ENCODE data around the gene PPP1R14C.
A peak's percentile ranks its signal among the peaks of the same experiment; 100 is the strongest.

PPP1R14C gene

GRCh38 chr6:150252714-150253444 lies 110.0 kb downstream of the PPP1R14C start:
- DNase-seq: no peak

- DNase-seq: no peak
Measured at GRCh38 chr6:150253489-150253888, 110.6 kb downstream of the PPP1R14C start.

GRCh38 chr6:150254770-150255169 lies 111.9 kb downstream of the PPP1R14C start:
- DNase-seq: no peak

- no peak for DNase-seq
Measured at GRCh38 chr6:150255840-150256239, 113.0 kb downstream of the PPP1R14C start.

DNA sequence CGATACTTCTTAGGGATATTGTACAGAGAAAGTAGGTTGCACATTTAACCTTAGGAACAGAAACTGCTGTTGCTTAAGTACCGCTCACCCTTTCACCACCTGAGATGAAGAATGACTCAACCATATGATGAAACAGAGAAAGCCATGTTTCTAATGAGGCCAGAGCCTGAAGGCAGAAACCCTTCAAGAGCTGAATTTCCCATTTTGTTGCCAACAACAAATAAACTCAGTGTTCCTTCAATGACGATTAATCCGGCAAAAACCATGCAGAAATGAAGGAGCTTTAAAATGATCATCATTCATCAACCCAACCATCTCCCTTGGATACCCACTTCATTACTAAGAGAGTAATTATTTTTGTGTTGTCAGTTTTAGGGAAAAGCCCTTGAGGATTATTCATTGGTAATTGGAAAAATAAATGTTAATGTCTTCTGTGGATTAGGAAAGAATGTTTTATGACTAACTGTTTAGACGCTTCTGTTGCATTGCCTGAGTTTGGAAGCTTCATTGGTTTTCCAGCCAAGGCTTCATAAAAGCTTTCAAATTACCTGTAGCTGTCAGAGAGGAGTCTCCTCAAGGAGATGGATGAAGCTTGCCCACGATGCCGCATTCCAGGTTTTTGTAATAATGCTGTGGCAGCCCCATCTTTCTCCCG lies 113.9 kb downstream of the PPP1R14C start:
- DNase-seq: no peak

DNA sequence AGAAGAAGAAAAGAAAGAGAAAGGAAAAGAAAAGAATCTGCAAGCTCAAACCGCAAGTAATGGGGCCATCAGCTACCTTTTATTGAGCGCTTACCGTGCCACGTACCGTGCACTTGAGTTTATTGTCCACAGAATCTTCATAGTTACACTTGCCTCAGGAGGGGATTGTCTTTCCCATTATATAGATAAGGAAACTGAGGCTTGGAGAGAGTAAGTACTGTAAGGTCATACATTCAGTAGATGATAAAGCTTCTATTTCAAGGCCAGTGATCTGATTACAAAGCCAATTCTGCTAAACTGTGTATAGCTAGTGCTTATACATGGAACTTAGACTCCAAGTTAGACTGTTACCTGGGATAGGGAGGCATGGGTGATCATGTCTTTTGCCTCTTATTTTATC lies 115.5 kb downstream of the PPP1R14C start:
- DNase-seq: no peak

GRCh38 chr6:150260931-150261330 lies 118.1 kb downstream of the PPP1R14C start:
- no peak for DNase-seq

DNA sequence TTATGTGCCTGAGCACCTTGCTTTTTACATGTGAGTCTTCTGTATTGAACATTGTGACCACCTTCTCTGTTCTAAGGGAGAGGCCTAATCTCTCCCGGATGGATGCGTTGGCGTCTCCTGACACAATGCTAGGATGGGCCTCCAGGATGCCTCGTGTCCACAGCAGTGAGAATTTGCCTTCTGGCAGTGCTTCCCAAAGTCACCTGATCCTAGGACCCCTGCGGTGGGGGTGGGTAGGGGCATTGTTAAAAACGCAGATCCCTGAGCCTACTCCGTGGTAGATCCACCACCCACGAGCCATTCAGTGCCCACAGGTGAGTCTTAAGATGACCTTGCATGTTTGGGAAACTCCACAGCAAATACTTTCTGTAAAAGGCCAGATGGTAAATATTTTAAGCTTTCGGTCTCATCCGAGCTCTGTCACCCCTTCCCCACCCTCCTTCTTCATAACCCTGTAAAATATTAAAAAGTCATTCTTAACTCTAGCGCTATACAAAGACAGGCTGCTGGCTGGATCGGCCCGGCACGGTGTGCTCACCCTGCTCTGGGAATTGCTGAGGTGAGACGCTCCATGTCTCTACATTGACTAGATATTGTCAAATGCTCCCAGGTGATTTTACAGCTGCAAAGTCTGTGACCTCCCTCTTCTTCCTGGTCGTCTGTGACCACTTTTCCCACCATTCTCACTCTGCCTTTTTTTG lies 119.3 kb downstream of the PPP1R14C start:
- DNase-seq: no peak

GRCh38 chr6:150263765-150264404 lies 121.0 kb downstream of the PPP1R14C start:
- no peak for DNase-seq

- no peak for DNase-seq
Measured at GRCh38 chr6:150266309-150266708, 123.5 kb downstream of the PPP1R14C start.

DNA sequence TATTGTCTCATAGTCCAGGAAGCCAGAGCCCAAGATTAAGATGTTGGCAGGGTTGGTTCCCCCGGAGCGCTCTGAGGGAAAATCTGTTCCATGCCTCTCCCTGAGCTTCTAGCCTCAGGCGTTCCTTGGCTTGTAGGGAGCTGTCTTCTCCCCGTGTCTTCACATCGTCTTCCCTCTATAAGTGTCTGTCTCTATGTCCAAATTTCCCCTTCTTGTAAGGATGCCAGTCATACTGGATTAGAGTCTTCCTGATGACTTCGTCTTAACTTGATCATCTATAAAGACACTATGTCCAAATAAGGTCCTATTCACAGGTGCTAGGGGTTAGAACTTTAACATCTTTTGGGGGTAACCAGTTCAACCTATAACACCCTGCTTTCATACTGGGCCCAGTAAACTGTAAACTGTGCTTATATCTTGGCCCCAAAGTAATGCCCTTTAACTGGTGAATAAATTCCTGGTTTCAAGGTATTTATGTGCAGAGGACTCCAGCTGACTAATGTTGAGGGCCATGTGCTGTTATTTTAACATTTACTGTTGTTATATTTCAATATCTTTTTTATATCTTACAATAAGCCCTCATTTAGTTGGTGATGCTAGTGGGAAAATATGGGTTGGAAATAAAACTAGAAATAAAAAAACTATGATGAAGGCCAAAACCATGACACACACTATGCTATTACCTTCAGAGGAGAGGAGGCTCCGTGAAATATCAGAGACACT lies 124.3 kb downstream of the PPP1R14C start:
- no peak for DNase-seq

DNA sequence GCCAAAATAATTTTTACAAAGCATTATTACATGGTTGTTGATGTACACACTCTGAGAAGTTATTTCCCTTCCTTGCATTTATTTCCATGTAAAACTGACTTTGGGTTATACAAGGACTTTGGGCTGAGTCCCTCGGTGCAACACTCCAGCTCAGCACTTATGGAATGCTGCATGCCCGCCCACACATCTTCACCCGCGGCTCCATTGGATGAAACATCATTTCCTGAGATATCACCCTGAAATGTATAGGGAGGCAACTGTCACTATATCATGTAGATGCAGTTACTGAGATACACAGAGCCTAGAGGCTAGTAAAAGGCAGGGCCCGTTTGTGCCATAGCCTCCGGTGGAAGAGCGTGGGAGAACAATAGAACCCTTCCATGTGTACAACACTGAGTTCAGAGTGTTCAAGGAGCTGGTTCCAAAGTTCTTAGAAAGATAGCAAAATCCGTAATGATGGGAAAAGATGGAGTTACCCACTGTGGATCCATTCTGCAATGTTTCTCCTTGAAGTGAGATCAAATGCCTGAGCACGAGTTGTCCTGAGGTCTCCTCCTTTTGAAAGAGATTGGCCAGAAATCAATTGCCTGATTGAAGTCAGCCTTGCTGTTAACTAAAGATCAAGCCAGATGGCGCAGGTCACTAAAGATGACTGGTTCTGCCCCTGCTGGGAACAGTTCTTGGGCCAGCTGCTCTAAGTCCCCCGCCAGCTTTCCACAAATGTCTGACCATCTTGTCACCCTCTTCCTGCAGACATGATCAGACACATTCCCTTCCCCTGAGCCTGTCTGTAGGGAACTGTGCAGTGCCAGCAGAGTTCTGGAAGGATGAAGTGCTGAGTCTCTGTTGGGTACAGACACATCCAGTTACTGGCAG lies 125.1 kb downstream of the PPP1R14C start:
- DNase-seq: no peak

DNA sequence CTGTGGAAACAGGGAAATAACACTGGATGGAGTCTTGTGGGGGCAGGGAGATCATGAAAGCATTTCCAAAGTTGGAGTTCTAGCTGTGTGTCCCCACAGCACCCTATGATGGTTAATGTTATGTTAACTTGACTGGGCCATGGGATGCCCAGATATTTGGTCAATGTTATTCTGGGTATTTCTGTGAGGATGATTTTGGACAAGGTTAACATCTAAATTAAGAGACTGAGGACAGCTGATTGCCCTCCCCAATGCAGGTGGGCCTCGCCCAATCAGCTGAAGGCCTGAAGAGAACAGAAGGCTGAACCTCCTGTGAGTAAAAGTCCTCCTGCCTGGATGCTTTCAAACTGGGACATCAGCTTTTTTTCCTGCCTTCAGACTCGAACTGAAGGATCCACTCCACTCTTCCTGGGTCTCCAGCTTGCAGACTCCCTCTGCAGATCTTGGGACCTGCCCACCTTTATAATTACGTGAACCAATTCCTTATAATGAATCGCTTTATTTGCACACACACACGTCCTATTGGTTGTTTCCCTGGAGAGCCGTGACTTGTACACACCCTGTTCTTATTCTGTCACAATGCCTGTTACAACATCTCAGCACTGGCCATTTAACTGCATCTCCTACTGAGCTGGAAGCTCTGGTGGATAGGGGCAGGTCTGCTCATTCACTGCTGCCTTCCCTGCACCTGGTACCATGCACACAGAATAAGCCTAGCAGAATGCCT lies 126.4 kb downstream of the PPP1R14C start:
- no peak for DNase-seq

DNA sequence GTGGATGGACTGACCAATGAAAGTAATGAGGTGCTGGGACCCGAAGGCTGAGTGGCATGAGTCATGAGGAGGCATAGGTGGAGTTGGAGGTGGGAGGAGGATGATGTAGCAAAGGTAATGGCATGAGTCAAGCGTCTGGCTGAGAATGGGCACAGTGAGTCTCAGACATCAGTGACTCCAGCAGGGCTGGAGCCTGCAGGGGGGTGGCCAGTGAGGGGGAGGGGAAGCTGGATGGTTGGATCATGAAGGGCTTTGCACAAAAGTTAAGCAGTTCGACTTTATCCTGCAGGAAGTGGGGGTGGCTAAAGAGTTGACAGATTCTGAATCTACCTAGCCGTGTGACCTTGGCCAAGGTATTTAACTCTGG lies 127.0 kb downstream of the PPP1R14C start:
- no peak for DNase-seq

GRCh38 chr6:150270330-150271052 lies 127.6 kb downstream of the PPP1R14C start:
- no peak for DNase-seq

DNA sequence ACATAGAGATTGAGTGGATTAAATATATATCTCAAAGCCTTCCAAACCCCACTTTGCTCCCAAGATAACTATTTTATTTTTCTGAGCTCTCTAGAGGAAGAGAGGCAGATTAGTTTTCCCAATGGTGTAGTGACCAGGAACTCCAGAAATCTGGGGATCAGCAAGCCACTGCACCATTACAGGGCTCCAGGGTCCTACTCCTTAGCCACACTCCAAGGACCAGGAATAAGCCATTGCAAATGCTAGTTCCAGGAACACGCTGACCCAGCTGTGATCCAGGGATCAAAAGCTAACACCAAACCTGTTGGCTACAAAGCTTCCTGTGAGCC lies 128.3 kb downstream of the PPP1R14C start:
- no peak for DNase-seq

- peak; percentile 94 for DNase-seq
Measured at GRCh38 chr6:150271501-150272263, 128.8 kb downstream of the PPP1R14C start.

DNA sequence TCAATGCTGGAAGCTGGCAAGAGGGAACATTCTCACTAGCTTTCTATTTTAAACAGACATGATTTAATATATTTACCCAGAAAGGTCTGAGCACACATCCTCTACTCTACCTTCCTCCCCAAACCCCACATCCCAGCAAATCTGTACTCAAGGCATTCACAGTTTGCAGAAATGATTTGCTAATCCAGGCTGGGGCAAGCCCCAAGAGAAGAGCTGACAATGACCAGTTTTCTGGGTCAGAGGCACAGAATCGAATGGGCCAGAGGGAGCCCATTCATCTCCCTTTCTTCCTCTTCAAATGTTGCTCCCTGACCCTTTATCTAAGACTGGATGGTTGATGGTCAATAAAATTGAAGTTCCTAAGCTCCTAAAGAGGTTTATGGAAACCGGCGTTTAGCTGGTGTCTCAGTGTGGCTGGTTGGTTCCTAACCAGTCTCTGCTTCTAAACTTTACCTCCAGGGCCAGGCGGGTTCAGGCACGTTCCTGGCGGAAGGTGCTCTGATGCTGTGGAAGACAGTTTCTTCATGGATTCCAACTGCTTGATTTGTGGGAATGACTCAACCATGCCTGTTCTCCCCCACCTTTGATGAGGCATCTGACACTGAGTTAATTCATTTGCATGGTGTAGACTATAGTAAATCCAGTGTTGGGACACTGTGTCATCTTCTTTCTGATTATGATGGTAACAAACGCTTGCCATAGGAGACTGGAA lies 129.6 kb downstream of the PPP1R14C start:
- DNase-seq: no peak

DNA sequence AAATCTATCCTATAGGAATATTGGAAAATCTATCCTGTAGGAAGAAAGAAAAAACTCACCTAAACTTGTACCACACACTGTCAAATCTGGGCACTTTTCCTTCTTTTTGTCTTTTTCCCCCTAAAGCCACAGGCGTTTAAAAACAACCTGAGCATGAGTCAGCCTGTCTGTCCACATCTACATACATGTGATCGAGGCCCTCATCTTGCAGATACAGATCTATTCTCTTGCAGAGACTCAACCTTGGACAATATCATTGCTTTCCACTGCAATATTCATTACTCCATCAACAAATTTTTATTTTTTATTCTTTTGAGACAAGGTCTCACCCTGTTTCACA lies 130.1 kb downstream of the PPP1R14C start:
- DNase-seq: no peak
